ENCODE measurements around the gene ZNF217.
"Not testable (repeated sequence)": the region's sequence is repeated elsewhere in the genome, so short reads cannot be mapped to it uniquely, and the experiment has no call there.

The ZNF217 gene

GRCh38 chr20:53593466-53594007 lies at the start of gene ZNF217:
ZNF217 (minus strand) TSS chr20:53593839; CDS start chr20:53582826, 11,013 bp downstream.
- not testable (repeated sequence) for DNase-seq (ENCODE audit: low spot score)

- no peak for DNase-seq (ENCODE audit: low spot score)
Measured at GRCh38 chr20:53643031-53643832, 49.6 kb upstream of the ZNF217 start.

- no peak for DNase-seq (ENCODE audit: low spot score)
Measured at GRCh38 chr20:53642196-53643030, 48.8 kb upstream of the ZNF217 start.

- DNase-seq (ENCODE audit: low spot score) = no peak
Measured at GRCh38 chr20:53639647-53640440, 46.2 kb upstream of the ZNF217 start.

- DNase-seq (ENCODE audit: low spot score) = no peak
Measured at GRCh38 chr20:53639128-53639527, 45.5 kb upstream of the ZNF217 start.

- DNase-seq (ENCODE audit: low spot score) = not testable (repeated sequence)
Measured at GRCh38 chr20:53637310-53637709, 43.7 kb upstream of the ZNF217 start.

GRCh38 chr20:53636540-53637097 lies 43.0 kb upstream of the ZNF217 start:
- no peak for DNase-seq (ENCODE audit: low spot score)

GRCh38 chr20:53635221-53635620 lies 41.6 kb upstream of the ZNF217 start:
- DNase-seq (ENCODE audit: low spot score) = no peak

GRCh38 chr20:53631909-53632662 lies 38.4 kb upstream of the ZNF217 start:
- DNase-seq (ENCODE audit: low spot score) = no peak

- DNase-seq (ENCODE audit: low spot score) = no peak
Measured at GRCh38 chr20:53629436-53629835, 35.8 kb upstream of the ZNF217 start.

- DNase-seq (ENCODE audit: low spot score) = not testable (repeated sequence)
Measured at GRCh38 chr20:53628758-53629157, 35.1 kb upstream of the ZNF217 start.

GRCh38 chr20:53628076-53628475 lies 34.4 kb upstream of the ZNF217 start:
- DNase-seq (ENCODE audit: low spot score) = no peak

- DNase-seq (ENCODE audit: low spot score) = not testable (repeated sequence)
Measured at GRCh38 chr20:53627001-53627400, 33.4 kb upstream of the ZNF217 start.

GRCh38 chr20:53626584-53626983 lies 32.9 kb upstream of the ZNF217 start:
- no peak for DNase-seq (ENCODE audit: low spot score)

- DNase-seq (ENCODE audit: low spot score) = no peak
Measured at GRCh38 chr20:53625311-53626129, 31.9 kb upstream of the ZNF217 start.

- DNase-seq (ENCODE audit: low spot score) = not testable (repeated sequence)
Measured at GRCh38 chr20:53624927-53625250, 31.2 kb upstream of the ZNF217 start.

- peak; percentile 76 for DNase-seq (ENCODE audit: low spot score)
Measured at GRCh38 chr20:53623454-53624211, 30.0 kb upstream of the ZNF217 start.

- DNase-seq (ENCODE audit: low spot score) = no peak
Measured at GRCh38 chr20:53623134-53623453, 29.5 kb upstream of the ZNF217 start.

Measured in D341Med (cell line).